GM12878 (cell line): Measurements from ENCODE around the gene XRRA1. TPM values are rescaled to one million over a fixed set of nuclear protein-coding genes. Genes with fewer than 3 reads are reported as not detected.
A peak's percentile ranks its signal among the peaks of the same experiment; 100 is the strongest.

Experiments
- ATAC-seq: fragments of 200-7000 bp; cut with Tn5 transposase; 3 replicates; pipeline ENCODE4 v1.9.1; 2020; ENCODE audit warnings: mild to moderate bottlenecking, moderate library complexity
- BruUV-seq: library from RNA; stranded (reverse); fragments of 400-500 nt; replicated peaks from 2 replicates; lab custom pipeline; 2021; lab: Mats Ljungman, UMichigan
- CTCF ChIA-PET: fragments of 300-600 bp; sonication (Branson Sonifier 250); formaldehyde crosslinking; extraction: SDS; loops from one replicate; lab custom pipeline; 2021; ENCODE audit warnings: inconsistent platforms; lab: Yijun Ruan, JAX
- POLR2A ChIA-PET: fragments of 350-600 bp; formaldehyde crosslinking; extraction: SDS; loops from one replicate; lab custom pipeline; 2021; ENCODE audit warnings: inconsistent platforms; lab: Charles Lee
- RAD21 ChIA-PET: fragments of 300-600 bp; sonication (Branson Sonifier 250); formaldehyde crosslinking; loops from one replicate; lab custom pipeline; 2023; ENCODE audit warnings: antibody characterized with exemption; ENCODE audit not compliant: unreplicated experiment; lab: Charles Lee
- SMC1A ChIA-PET: fragments of 300-600 bp; sonication (Branson Sonifier 250); formaldehyde crosslinking; loops from one replicate; lab custom pipeline; 2023; ENCODE audit not compliant: unreplicated experiment, uncharacterized antibody; lab: Charles Lee
- DNase-seq: peaks from one replicate; pipeline ENCODE4 v3.0.0-alpha.2; 2011; ENCODE audit warnings: low read depth, low spot score
- FAIRE-seq: peaks from 3 replicates; lab custom pipeline; 2011; peaks lifted over from hg19 to GRCh38; lab: Jason Lieb, UNC
- H2AFZ ChIP-seq: 2 replicates; pipeline ENCODE4 v1.6.0; 2011; ENCODE audit warnings: low read depth, low read length, control low read depth; ENCODE audit not compliant: control insufficient read depth
- H3K27ac ChIP-seq: 2 replicates; pipeline ENCODE4 v1.5.1; 2011; ENCODE audit warnings: control low read depth; ENCODE audit not compliant: control insufficient read depth, insufficient read depth
- H3K27me3 ChIP-seq, 2 experiments: replicated peaks in 1 of 2; 2 replicates each; pipeline versions ENCODE4 v1.6.0 to v1.6.1; 2011; ENCODE audit warnings: low read length in 1 of 2; ENCODE audit not compliant: control insufficient read depth in 2 of 2, insufficient read depth in 2 of 2
- H3K36me3 ChIP-seq, 2 experiments: 2 replicates each; pipeline ENCODE4 v1.5.1; 2011; ENCODE audit warnings: low read length in 1 of 2; ENCODE audit not compliant: control insufficient read depth in 2 of 2, insufficient read depth in 2 of 2
- H3K4me1 ChIP-seq: 2 replicates; pipeline ENCODE4 v1.6.1; 2011; ENCODE audit warnings: mild to moderate bottlenecking, low read length, moderate library complexity, mixed read lengths; ENCODE audit not compliant: control insufficient read depth, insufficient read depth
- H3K4me2 ChIP-seq: 2 replicates; pipeline ENCODE4 v1.6.0; 2011; ENCODE audit warnings: control low read depth; ENCODE audit not compliant: control insufficient read depth, insufficient read depth
- H3K4me3 ChIP-seq: fragments of 200-600 bp; sonication (generic); 2 replicates; pipeline ENCODE4 v1.5.1; 2016
- H3K79me2 ChIP-seq: 2 replicates; pipeline ENCODE4 v1.6.0; 2011; ENCODE audit warnings: low read length; ENCODE audit not compliant: control insufficient read depth, insufficient read depth
- H3K9ac ChIP-seq: 2 replicates; pipeline ENCODE4 v1.8.0; 2011; ENCODE audit warnings: low read length, control low read depth, mixed read lengths; ENCODE audit not compliant: control insufficient read depth, insufficient read depth
- H3K9me3 ChIP-seq: replicated peaks from 3 replicates; pipeline ENCODE4 v1.5.1; 2011; ENCODE audit warnings: mild to moderate bottlenecking, low read length; ENCODE audit not compliant: control insufficient read depth, insufficient read depth
- H4K20me1 ChIP-seq: 2 replicates; pipeline ENCODE4 v1.6.0; 2011; ENCODE audit not compliant: control insufficient read depth, insufficient read depth
- BCL11A ChIP-seq: IDR thresholded peaks from 2 replicates; pipeline ENCODE4 v1.6.1; 2011; ENCODE audit warnings: low read depth, low read length
- CBX5 ChIP-seq: sonication (generic); IDR thresholded peaks from 2 replicates; pipeline ENCODE4 v1.6.1; 2016; ENCODE audit warnings: low read depth, moderate library complexity, mild to moderate bottlenecking, inconsistent platforms
- E2F8 ChIP-seq: fragments of 450-650 bp; IDR thresholded peaks from 2 replicates; pipeline ENCODE4 v1.6.1; 2018; ENCODE audit warnings: mild to moderate bottlenecking, low read depth, moderate library complexity; ENCODE audit not compliant: partially characterized antibody
- EZH2 ChIP-seq: IDR thresholded peaks from 2 replicates; pipeline ENCODE4 v1.6.1; 2012; ENCODE audit warnings: low read depth, mild to moderate bottlenecking, control low read depth, inconsistent platforms, low read length, borderline replicate concordance; ENCODE audit not compliant: control insufficient read depth
- MTA2 ChIP-seq: fragments of 450-650 bp; IDR thresholded peaks from 2 replicates; pipeline ENCODE4 v1.6.1; 2016; ENCODE audit warnings: low read depth, mild to moderate bottlenecking, moderate library complexity
- RELB ChIP-seq: fragments of 450-650 bp; IDR thresholded peaks from 2 replicates; pipeline ENCODE4 v1.6.1; 2017; ENCODE audit warnings: low read depth, mild to moderate bottlenecking, moderate library complexity
- REST ChIP-seq: IDR thresholded peaks from 2 replicates; pipeline ENCODE4 v1.6.1; 2012; ENCODE audit warnings: mild to moderate bottlenecking, low read depth, low read length
- SREBF1 ChIP-seq: IDR thresholded peaks from 2 replicates; pipeline ENCODE4 v1.6.1; 2012; ENCODE audit warnings: mild to moderate bottlenecking, low read length
- in situ Hi-C: fragments of 300-500 bp; cut with MboI; formaldehyde crosslinking; loops from 9 replicates; pipeline ENCODE4 v1.14.3; 2018; ENCODE audit warnings: mixed read lengths
- intact Hi-C: fragments of 100-400 bp; cut with micrococcal nuclease; formaldehyde crosslinking; loops from one replicate; pipeline ENCODE4 v1.14.2; 2022; ENCODE audit not compliant: unreplicated experiment
- polyA plus RNA-seq, 11 experiments: library from polyadenylated mRNA; depleted of rRNA in 4 of 11; unstranded in 6 of 11; stranded (reverse) in 5 of 11; fragments of >200 nt; fragmentation: Nextera tagmentation in 4 of 11; fragmentation: Illumina TruSeq in 1 of 11; extraction: Ambion mirVana in 4 of 11; extraction: Trizol in 1 of 11; gene quantifications; 1 replicate in 1 of 11; 2 replicates in 10 of 11; pipeline versions ENCODE4 v1.2.1 to v1.2.3, GENCODE V29; 2011 to 2016; ENCODE audit warnings: inconsistent platforms in 2 of 11, missing spikeins in 2 of 11, low read depth in 1 of 11
- total RNA-seq, 4 experiments: library from RNA; depleted of rRNA in 3 of 4; stranded (reverse); fragments of >200 nt in 3 of 4; fragmentation: Illumina TruSeq in 1 of 4; extraction: Trizol in 1 of 4; gene quantifications; 2 replicates each; pipeline versions ENCODE4 v1.2.1 to v1.2.3, GENCODE V29; 2013 to 2021

Gene XRRA1
- total and polyA plus RNA-seq, 10 of the 15 experiments (the other 5 are each of a cell fraction or from before 2014, with no cell fraction given) = 2.5 to 8.8 (median 4.6) TPM

- no peak overlapping the region for H2AFZ ChIP-seq
- BruUV-seq = no TSS peak
- H3K4me1 ChIP-seq = no peaks in the 10 kb centered on the region
- no peaks in the 10 kb centered on the region for H3K79me2 ChIP-seq
- in situ Hi-C loops = no loop called here
- H3K4me3 ChIP-seq = no peak overlapping the region
- ATAC-seq (no peak), DNase-seq (no peak), FAIRE-seq (no peak)
- H3K27ac ChIP-seq = no peak overlapping the region
- ChIA-PET RAD21 (no interaction called here), POLR2A (interaction anchor here (0.7 kb wide), 1 partner anchor 369 kb away, joined by 3 read pairs; no protein-coding TSS in a partner anchor), CTCF (interaction anchor here (0.7 kb wide), 1 partner anchor 36 kb away, joined by 3 read pairs; no protein-coding TSS in a partner anchor), SMC1A (no interaction called here)
- 0 out of 4 replicates have a peak, but pooled peaks cover 0 to 10% of the 10 kb centered on the region in 2 experiments for H3K36me3 ChIP-seq
- H4K20me1 ChIP-seq = no peaks in the 10 kb centered on the region
- TF ChIP-seq CBX5 = peak; percentile 88; the same call in 1 of the 2 replicates
- TF ChIP-seq BCL11A = no peak
- no peak for TF ChIP-seq REST
- TF ChIP-seq MTA2 = no peak
- 0 out of 2 replicates have a peak, but pooled peaks have one; percentile 47 for TF ChIP-seq RELB
- no peak for TF ChIP-seq EZH2
- no peak for TF ChIP-seq SREBF1
- no peak for TF ChIP-seq E2F8
- H3K27me3 ChIP-seq = no peaks in the 10 kb centered on the region
- no peak overlapping the region for H3K4me2 ChIP-seq
- intact Hi-C loops = no loop called here
- no peak overlapping the region for H3K9ac ChIP-seq
- peaks cover 37% of the 10 kb centered on the region for H3K9me3 ChIP-seq
These were observed 82.3 kb downstream of the XRRA1 start for GRCh38 chr11:74866557-74866956.
